OCI-LY7 (cell line): ENCODE measurements around the gene NSMCE4A.
"Not testable (repeated sequence)": the region's sequence is repeated elsewhere in the genome, so short reads cannot be mapped to it uniquely, and the experiment has no call there.

ENCODE experiments used
- CTCF ChIP-seq: fragments of 200-600 bp; sonication (generic); conservative IDR thresholded peaks from 2 replicates; pipeline ENCODE4 v1.5.1; 2014; ENCODE audit warnings: mild to moderate bottlenecking, antibody characterized with exemption, low read length, moderate library complexity, mixed read lengths
- EZH2phosphoT487 ChIP-seq: fragments of 200-600 bp; sonication (generic); IDR thresholded peaks from 2 replicates; pipeline ENCODE4 v1.6.1; 2018; ENCODE audit warnings: low read depth, borderline replicate concordance, mild to moderate bottlenecking, mixed run types, antibody characterized with exemption, low read length, moderate library complexity, mixed read lengths

GRCh38 chr10:122023257-122023656 is 48.2 kb upstream of the NSMCE4A start:
- not testable (repeated sequence) for TF ChIP-seq CTCF, EZH2phosphoT487
